Superior temporal gyrus (tissue), 1 donor: ENCODE results near the gene ADARB1.
A peak's percentile ranks its signal among the peaks of the same experiment; 100 is the strongest.

Source experiments
- DNase-seq: peaks from one replicate; pipeline ENCODE4 v3.0.0-alpha.2; 2016; ENCODE audit errors: extremely low spot score

ADARB1 gene

DNA sequence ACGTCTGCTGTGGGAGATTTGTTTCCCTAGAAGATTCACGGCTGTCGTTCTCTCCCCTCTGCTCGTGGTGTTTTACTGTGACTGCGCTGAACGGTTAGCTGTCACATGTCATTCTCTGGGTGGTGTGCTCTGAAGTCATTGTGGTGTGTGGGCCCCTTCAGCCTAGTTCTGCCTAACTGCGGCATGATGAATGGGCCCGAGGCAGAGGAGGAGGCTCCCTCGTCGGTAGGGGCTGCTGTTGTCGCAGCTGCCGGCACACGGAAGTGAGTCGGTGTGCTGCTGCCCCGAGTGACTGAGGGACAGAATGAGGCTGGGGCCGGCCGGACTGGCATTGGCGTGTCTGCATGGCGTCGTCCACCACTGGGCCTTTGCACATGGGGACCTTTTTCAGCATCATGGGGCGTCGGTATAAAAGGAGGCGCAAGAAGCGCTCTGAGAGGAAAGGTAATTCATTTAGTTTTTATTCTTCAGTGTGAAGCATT is 77.9 kb downstream of the ADARB1 start:
- DNase-seq, result no peak

GRCh38 chr21:45153358-45154318 is 79.3 kb downstream of the ADARB1 start:
- no peak for DNase-seq

DNA sequence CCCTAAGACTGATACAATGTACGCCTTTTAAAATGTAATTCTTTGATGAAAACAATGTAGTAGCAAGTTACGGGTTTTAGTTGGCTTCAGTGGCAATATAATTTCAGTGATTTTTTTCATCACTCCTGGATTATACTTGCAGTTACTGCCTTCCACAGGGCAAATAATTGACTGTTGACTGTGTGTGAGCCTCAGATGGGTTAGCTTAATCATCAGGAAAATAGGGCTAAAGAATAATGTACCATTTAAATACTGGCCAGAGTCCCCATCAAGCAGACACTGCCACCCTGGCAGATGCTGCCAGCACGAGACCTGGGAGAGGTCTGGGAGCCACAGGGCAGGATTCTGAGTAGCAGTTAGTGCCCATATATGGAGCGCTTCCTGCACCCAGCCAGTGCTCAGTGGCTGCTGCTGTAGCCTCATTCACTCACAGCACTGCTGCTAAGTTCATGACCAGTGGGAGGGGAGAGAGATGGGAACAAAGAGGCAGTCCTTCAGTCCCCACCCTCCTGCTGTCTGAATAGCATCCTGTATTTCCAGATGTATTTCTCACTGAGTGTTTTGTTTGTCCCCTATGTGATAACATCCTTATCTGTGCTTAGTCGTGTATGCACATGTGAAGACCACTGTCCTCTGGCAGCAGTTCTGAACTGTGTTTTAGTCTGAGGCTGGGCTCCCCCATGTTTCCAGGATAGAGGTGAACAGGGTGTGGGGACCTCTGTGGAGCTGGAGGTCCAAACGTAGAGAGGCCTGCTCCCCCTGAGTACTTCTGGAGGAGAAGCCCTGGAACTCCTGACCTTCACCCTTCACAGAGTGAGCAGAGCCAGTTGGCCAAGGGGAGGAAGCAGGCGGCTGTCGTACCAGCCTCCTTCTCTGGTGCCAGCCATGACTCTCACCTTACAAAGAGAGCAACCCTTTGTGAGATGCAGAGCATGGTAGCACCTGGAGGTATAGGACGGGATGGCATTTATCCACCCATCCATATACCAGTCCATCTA is 80.4 kb downstream of the ADARB1 start:
- DNase-seq, result no peak

DNA sequence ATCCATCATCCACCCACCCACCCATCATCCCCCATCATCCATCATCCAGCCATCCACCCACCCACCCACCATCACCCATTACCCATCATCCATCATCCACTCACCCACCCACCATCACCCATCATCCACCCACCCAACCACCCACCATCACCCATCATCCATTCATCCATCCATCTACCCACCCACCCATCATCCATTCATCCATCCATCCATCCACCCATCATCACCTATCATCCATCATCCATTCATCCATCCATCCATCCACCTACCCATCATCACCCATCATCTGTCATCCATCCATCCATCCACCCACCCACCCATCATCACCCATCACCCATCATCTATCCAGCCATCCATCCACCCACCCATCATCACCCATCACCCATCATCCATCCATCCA is 81.5 kb downstream of the ADARB1 start:
- DNase-seq, result no peak

- no peak for DNase-seq
Measured at GRCh38 chr21:45156459-45156858, 82.1 kb downstream of the ADARB1 start.

DNA sequence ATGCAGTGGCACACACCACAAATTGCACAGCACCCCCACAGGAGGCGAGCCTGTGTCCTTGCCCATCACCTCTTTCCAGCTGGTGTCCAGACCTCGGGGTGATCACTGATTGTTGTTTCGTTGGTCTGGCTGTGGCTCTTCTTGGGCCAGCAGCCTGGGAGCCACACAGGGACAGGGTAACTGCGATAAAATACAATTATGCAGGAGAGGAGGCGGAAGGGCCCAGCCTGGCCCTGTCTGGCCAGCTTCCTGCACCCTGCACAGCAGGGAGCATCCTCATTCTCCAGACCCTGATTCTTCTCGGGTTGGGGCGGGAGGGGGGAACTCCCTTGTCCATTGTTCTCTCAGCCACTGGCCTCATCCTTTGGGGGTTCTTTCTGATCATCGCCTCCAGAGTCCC is 83.6 kb downstream of the ADARB1 start:
- no peak for DNase-seq

DNA sequence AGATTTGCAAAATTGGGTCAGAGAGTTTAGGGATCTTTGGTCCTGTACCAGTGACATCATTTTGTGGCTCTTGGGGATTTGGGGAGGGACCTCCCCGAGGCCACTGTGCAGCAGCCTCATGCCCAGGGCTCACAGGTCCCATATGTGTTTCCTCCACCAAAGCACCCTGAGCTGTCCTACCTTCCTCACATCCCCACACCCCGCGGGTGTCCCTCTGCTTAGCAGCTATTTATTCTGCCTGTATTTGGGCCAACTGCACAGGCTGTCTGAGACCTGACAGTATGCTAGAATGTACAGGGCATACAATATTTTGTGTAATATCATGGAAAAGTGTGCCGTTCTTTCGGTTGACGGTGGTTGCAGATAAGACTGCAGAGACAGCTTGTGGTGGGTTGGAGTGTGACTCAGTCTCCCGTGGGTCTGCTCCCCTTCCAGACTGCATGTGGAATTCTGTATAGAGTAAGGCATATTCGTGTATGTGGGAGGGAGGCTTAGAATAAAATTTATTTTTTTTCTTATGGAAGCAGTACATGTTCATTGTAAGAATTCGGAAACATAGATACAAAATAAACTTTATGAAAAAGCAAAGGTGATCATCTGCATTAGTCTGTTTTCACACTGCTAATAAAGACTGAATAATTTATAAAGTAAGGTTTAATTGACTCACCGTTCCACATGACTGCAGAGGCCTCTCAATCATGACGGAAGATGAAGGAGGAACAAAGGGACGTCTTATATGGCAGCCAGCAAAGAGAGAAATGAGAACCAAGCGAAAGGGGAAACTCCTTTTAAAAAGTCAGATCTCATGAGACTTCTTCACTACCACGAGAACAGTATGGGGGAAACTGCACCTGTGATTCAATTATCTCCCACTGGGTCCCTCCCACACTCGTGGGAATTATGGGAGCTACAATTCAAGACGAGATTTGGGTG is 84.4 kb downstream of the ADARB1 start:
- DNase-seq, result no peak

DNA sequence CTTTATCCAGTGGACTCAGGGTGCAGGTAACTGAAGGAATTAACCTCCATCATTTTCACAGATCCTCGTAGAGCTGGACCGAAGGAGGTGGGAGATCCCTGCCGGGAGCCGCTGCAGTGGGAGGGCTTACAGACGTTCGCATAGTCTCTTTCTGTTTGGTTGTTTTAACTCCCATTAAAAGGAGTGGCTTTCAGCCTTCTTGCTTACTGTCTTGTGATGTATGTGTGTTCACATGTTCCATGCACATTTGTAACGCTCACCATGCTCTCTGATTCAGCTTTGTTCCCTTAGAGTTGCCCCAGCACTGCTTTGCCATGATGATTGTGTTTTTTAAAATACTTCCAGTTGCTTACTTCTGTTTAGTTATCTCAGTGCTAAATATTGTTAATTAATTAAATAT is 85.8 kb downstream of the ADARB1 start:
- no peak for DNase-seq

- no peak for DNase-seq
Measured at GRCh38 chr21:45161038-45161945, 86.9 kb downstream of the ADARB1 start.

DNA sequence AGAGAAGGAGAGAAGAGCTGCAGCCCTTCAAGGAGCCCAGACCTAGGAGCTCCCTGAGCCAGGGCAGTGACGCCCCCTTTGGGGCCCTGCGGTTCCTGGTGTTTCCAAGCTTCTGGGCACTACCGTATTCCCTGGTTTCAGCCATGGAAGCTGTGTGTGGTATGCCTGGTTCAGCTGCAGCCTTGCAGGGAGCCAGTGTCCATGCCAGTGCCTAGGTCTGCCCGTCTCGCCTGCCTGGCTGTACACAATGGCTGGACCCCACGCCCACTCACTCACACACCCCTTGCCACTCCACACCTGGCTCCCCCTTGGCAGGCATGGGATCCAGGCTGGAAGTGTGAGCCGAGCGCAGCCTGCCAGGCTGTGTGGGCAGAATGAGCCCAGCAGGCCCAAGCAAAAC is 87.7 kb downstream of the ADARB1 start:
- DNase-seq, result no peak

GRCh38 chr21:45162809-45163208 is 88.4 kb downstream of the ADARB1 start:
- no peak for DNase-seq

DNA sequence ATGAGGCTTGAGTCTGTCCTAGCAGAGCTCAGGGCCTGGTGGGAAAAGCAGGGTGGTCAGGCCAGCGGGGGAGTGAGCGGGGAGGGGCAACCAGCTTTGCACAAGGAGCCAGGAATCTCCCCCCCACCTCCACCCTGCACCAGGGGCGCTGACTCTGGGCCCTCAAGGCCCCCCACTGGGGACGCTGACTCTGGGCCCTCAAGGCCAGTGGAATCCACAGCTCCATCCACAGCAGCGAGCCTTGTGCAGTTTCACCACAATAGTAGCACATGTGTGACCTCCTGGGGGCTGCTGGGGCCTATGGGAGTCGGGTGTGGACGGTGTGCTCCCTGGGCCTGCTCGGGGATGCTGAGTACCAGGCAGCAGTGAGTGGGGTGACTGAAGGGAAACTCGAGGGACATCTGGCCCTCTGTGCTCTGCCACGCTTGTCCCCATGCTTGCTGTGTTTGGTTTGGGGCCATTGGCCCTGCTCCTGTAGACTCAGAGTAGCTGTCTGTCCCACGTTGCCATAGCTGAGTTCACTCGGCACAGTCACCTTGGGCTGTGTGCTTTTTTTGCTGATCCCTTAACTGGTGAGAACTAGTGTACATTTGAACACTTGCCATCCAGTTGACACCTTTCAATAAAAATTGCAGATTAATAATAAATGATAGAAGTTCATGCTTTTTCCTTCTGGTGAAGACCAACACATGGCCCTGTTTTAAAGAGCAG is 89.2 kb downstream of the ADARB1 start:
- no peak for DNase-seq

DNA sequence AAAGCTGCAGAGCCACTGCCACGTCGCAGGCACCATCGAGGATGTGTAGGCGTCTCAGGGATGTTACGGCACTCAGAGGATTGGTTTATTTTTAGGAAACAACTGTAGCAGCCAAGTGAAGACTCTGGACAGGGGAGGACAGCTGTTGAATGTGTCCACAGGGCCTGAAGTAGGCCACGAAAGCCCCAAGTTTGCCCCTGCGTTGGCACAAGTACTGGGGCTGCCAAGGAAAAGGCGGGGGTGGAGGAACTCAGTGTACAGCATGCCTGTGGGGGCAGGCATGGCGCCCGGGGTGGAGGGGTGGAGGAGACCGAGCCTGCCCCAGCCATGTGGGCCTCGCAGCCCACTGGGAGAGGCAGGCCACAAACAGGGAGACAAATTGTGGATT is 89.7 kb downstream of the ADARB1 start:
- peak; percentile 42 for DNase-seq

DNA sequence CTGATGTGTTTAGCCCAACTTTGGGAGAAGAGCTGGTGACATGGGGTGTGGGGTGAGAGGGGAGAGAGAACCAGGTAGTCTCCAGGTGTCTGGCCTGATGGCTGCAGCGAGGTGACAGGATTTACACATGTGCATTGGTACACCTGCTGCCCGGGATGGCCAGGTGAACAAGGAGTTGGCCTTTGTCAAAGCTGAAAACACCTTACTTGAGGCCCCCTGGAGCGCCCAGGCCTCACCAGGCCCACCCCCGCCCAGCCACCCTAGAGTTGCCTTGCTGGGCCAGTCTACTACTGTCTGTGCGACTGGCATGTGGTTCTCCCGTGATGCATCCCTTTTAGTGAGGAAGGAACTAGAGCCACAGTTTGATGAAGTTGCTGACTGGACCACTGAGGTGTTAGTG is 90.5 kb downstream of the ADARB1 start:
- DNase-seq, result no peak

- DNase-seq, result no peak
Measured at GRCh38 chr21:45166931-45167330, 92.6 kb downstream of the ADARB1 start.

DNA sequence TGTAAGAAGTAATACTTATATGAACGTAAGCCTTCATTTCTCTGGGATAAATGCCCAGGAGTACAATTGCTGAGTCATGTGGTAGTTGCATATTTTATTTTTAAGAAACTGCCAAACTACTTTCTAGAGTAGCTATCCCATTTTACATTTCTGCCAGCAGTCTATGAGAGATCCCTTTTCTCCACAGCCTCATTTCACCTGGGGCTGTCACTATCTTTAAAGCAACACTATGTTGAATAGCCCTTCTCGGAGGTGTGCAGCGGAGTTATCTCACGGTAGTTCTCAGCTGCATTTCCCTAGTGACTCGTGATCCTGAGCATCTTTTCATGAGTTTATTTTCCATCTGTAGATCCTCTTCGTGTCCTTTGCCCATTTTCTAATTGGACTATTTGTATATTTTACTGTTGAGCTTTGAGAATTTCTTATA is 93.4 kb downstream of the ADARB1 start:
- peak; percentile 52 for DNase-seq

DNA sequence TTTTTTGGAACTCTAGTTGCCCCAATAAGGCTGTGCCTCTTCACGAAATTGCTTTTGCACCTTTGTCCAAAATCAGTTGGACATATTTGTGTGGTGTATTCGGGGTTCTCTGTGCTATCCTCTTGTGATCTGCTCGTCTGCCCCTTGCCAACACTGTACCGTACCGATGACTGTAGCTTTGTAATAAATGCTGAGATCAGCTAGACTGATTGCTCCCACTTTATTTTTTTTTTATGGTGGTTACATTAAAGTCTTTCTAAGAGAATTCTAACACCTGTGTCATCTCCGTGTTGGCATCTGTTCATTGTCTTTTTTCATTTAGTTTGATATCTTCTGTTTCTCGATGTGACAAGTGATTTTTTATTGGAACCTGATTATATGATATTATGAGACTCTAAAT is 94.1 kb downstream of the ADARB1 start:
- no peak for DNase-seq

- DNase-seq, result no peak
Measured at GRCh38 chr21:45169001-45169400, 94.6 kb downstream of the ADARB1 start.

DNA sequence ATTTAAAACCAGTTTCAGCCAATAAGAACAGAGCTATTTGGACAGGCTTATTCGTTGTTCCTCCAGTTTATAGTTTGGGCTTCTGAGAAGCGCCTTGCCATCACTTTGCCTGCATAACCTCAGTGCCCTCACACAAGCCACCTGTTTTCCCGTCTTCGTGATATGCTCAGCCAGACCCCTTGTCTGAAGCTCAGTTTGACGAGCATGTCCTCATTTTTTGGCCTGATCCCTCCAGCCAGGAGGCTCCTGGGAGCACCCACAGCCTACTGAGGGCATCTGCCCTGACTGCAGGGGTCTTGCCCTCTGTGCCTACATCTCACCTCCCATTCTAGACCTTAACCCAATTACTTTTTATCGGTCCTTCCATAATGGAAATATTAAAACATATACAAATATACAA is 95.3 kb downstream of the ADARB1 start:
- no peak for DNase-seq
